MM.1S (cell line): ENCODE results near the gene PAEP.

Experiments
- DNase-seq: peaks from one replicate; pipeline ENCODE4 v3.0.0-alpha.2; 2015
- H2AFZ ChIP-seq: fragments of 300-600 bp; sonication (generic); 2 replicates; pipeline ENCODE4 v1.6.0; 2016; ENCODE audit warnings: antibody characterized with exemption, low read length
- H3F3A ChIP-seq: fragments of 300-600 bp; sonication (generic); 2 replicates; pipeline ENCODE4 v1.6.1; 2016; ENCODE audit warnings: mild to moderate bottlenecking, antibody characterized with exemption, low read length, moderate library complexity, mixed read lengths; ENCODE audit not compliant: insufficient read depth
- H3K27ac ChIP-seq: fragments of 300-600 bp; sonication (generic); 2 replicates; pipeline ENCODE4 v1.5.1; 2016; ENCODE audit warnings: mild to moderate bottlenecking, low read length
- H3K27me3 ChIP-seq: fragments of 300-600 bp; sonication (generic); replicated peaks from 2 replicates; pipeline ENCODE4 v1.6.0; 2016; ENCODE audit warnings: low read length; ENCODE audit not compliant: insufficient read depth
- H3K36me3 ChIP-seq: fragments of 300-600 bp; sonication (generic); replicated peaks from 2 replicates; pipeline ENCODE4 v1.6.1; 2016; ENCODE audit warnings: mild to moderate bottlenecking, low read length, mixed read lengths; ENCODE audit not compliant: insufficient read depth
- H3K4me1 ChIP-seq: fragments of 300-600 bp; sonication (generic); 2 replicates; pipeline ENCODE4 v1.6.1; 2016; ENCODE audit warnings: low read length, mixed read lengths
- H3K4me2 ChIP-seq: fragments of 300-600 bp; sonication (generic); 2 replicates; pipeline ENCODE4 v1.6.0; 2016; ENCODE audit warnings: low read depth, low read length
- H3K4me3 ChIP-seq: fragments of 300-600 bp; sonication (generic); 2 replicates; pipeline ENCODE4 v1.5.1; 2016; ENCODE audit warnings: low read length, mixed read lengths
- H3K79me2 ChIP-seq: fragments of 300-600 bp; sonication (generic); 2 replicates; pipeline ENCODE4 v1.6.1; 2016; ENCODE audit warnings: mixed run types, low read length, mixed read lengths
- H3K9ac ChIP-seq: fragments of 300-600 bp; sonication (generic); 2 replicates; pipeline ENCODE4 v1.6.1; 2016; ENCODE audit warnings: low read length, mixed read lengths
- H3K9me2 ChIP-seq: fragments of 300-600 bp; sonication (generic); replicated peaks from 2 replicates; pipeline ENCODE4 v1.6.1; 2016; ENCODE audit warnings: mild to moderate bottlenecking, low read length, mixed read lengths; ENCODE audit not compliant: insufficient read depth
- H3K9me3 ChIP-seq: fragments of 300-600 bp; sonication (generic); replicated peaks from 2 replicates; pipeline ENCODE4 v1.6.1; 2016; ENCODE audit warnings: mild to moderate bottlenecking, low read length, mixed read lengths; ENCODE audit not compliant: insufficient read depth
- H4K20me1 ChIP-seq: fragments of 300-600 bp; sonication (generic); 2 replicates; pipeline ENCODE4 v1.6.1; 2016; ENCODE audit warnings: mild to moderate bottlenecking, low read length, moderate library complexity, mixed read lengths; ENCODE audit not compliant: insufficient read depth
- CTCF ChIP-seq: fragments of 300-600 bp; sonication (generic); IDR thresholded peaks from 2 replicates; pipeline ENCODE4 v1.5.1; 2016; ENCODE audit warnings: antibody characterized with exemption, low read length, mixed read lengths
- EZH2 ChIP-seq: fragments of 300-600 bp; sonication (generic); optimal IDR thresholded peaks from 2 replicates; pipeline ENCODE3; 2017; ENCODE audit warnings: low read depth, mild to moderate bottlenecking, antibody characterized with exemption, low read length, mixed read lengths
- EZH2phosphoT487 ChIP-seq: fragments of 300-600 bp; sonication (generic); IDR thresholded peaks from 2 replicates; pipeline ENCODE4 v1.6.1; 2018; ENCODE audit warnings: antibody characterized with exemption, low read length

The PAEP gene

GRCh38 chr9:135592625-135593024 is 31.1 kb downstream of the PAEP start:
- Histone ChIP-seq H3K9ac (no peak overlapping the region), H3K27me3 (peaks cover 4% of the 10 kb centered on the region; the same call in 1 of the 2 replicates), H3K36me3 (no peaks in the 10 kb centered on the region), H3F3A (no peaks in the 10 kb centered on the region), H4K20me1 (no peaks in the 10 kb centered on the region), H3K4me3 (no peak overlapping the region), H3K4me2 (no peak overlapping the region), H3K9me2 (no peaks in the 10 kb centered on the region), H3K79me2 (no peaks in the 10 kb centered on the region), H2AFZ (no peak overlapping the region), H3K4me1 (0 out of 2 replicates have a peak, but pooled peaks cover 7% of the 10 kb centered on the region), H3K9me3 (no peaks in the 10 kb centered on the region), H3K27ac (no peak overlapping the region)
- DNase-seq: no peak
- no peak for TF ChIP-seq EZH2phosphoT487
- no peak for TF ChIP-seq EZH2
- TF ChIP-seq CTCF: no peak

- H3K79me2 ChIP-seq: no peaks in the 10 kb centered on the region
- H3K27me3 ChIP-seq: peaks cover 13% of the 10 kb centered on the region
- H3K9me2 ChIP-seq: no peaks in the 10 kb centered on the region
- H3F3A ChIP-seq: no peaks in the 10 kb centered on the region
- no peak overlapping the region for H3K9ac ChIP-seq
- TF ChIP-seq EZH2phosphoT487: no peak
- H3K9me3 ChIP-seq: no peaks in the 10 kb centered on the region
- H3K4me1 ChIP-seq: no peaks in the 10 kb centered on the region
- no peak overlapping the region for H3K27ac ChIP-seq
- no peak overlapping the region for H3K4me3 ChIP-seq
- H3K4me2 ChIP-seq: no peak overlapping the region
- no peaks in the 10 kb centered on the region for H3K36me3 ChIP-seq
- no peak for DNase-seq
- H2AFZ ChIP-seq: no peak overlapping the region
- H4K20me1 ChIP-seq: no peaks in the 10 kb centered on the region
These were observed 34.7 kb downstream of the PAEP start for GRCh38 chr9:135596211-135596610.

- H4K20me1 ChIP-seq: no peaks in the 10 kb centered on the region
- H3K4me2 ChIP-seq: no peak overlapping the region
- DNase-seq: no peak
- H3K4me3 ChIP-seq: no peak overlapping the region
- no peaks in the 10 kb centered on the region for H3F3A ChIP-seq
- no peaks in the 10 kb centered on the region for H3K9me3 ChIP-seq
- peaks cover 27% of the 10 kb centered on the region for H3K27me3 ChIP-seq
- no peaks in the 10 kb centered on the region for H3K4me1 ChIP-seq
- no peak overlapping the region for H3K9ac ChIP-seq
- no peak overlapping the region for H3K27ac ChIP-seq
- TF ChIP-seq EZH2: no peak
- no peak for TF ChIP-seq CTCF
- no peak for TF ChIP-seq EZH2phosphoT487
- no peaks in the 10 kb centered on the region for H3K9me2 ChIP-seq
- no peaks in the 10 kb centered on the region for H3K36me3 ChIP-seq
- no peak overlapping the region for H2AFZ ChIP-seq
- H3K79me2 ChIP-seq: no peaks in the 10 kb centered on the region
These were observed 38.8 kb downstream of the PAEP start for GRCh38 chr9:135600296-135600817.

- TF ChIP-seq EZH2 (no peak), EZH2phosphoT487 (no peak), CTCF (no peak)
- H3K27me3 ChIP-seq: peaks cover 28% of the 10 kb centered on the region; the same call in 1 of the 2 replicates
- no peak for DNase-seq
- H3K4me3 ChIP-seq: no peak overlapping the region
- H3K27ac ChIP-seq: no peak overlapping the region
- no peak overlapping the region for H3K9ac ChIP-seq
- H3K36me3 ChIP-seq: no peaks in the 10 kb centered on the region
- H3K4me1 ChIP-seq: no peaks in the 10 kb centered on the region
- no peaks in the 10 kb centered on the region for H3K9me3 ChIP-seq
- H4K20me1 ChIP-seq: no peaks in the 10 kb centered on the region
- no peak overlapping the region for H3K4me2 ChIP-seq
- no peaks in the 10 kb centered on the region for H3K79me2 ChIP-seq
- no peaks in the 10 kb centered on the region for H3K9me2 ChIP-seq
- H2AFZ ChIP-seq: no peak overlapping the region
- no peaks in the 10 kb centered on the region for H3F3A ChIP-seq
These were observed 40.4 kb downstream of the PAEP start for GRCh38 chr9:135601988-135602387.
